IMR-90 (cell line): Measurements from ENCODE around the gene PTPRG. TPM values are rescaled to one million over a fixed set of nuclear protein-coding genes. Genes with fewer than 3 reads are reported as not detected.

Source experiments
- ATAC-seq: fragments of 200-7000 bp; cut with Tn5 transposase; 2 replicates; pipeline ENCODE4 v1.9.1; 2020; ENCODE audit warnings: low read depth, mild to moderate bottlenecking, moderate library complexity
- BruUV-seq: library from RNA; stranded (reverse); fragments of 400-500 nt; replicated peaks from 2 replicates; lab custom pipeline; 2021; lab: Mats Ljungman, UMichigan
- CTCF ChIA-PET: fragments of 300-600 bp; formaldehyde crosslinking; extraction: SDS; loops from one replicate; lab custom pipeline; 2021; ENCODE audit warnings: antibody characterized with exemption; lab: Yijun Ruan, JAX
- POLR2A ChIA-PET: fragments of 300-600 bp; sonication (Branson Sonifier 250); formaldehyde crosslinking; loops from one replicate; lab custom pipeline; 2022; ENCODE audit warnings: antibody characterized with exemption; ENCODE audit not compliant: unreplicated experiment; lab: Charles Lee
- DNase-seq: peaks from one replicate; pipeline ENCODE4 v3.0.0; 2013
- H2AFZ ChIP-seq: replicated peaks from 2 replicates; pipeline ENCODE3; 2013; ENCODE audit warnings: low read length, mild to moderate bottlenecking; ENCODE audit not compliant: poor library complexity
- H2AK5ac ChIP-seq: 2 replicates; pipeline ENCODE4 v1.6.1; 2013; ENCODE audit warnings: low read depth, low read length, inconsistent platforms
- H2AK9ac ChIP-seq: replicated peaks from 2 replicates; pipeline ENCODE3; 2013; ENCODE audit warnings: mild to moderate bottlenecking, low read depth, low read length, moderate library complexity; ENCODE audit not compliant: poor library complexity
- H2BK120ac ChIP-seq: 2 replicates; pipeline ENCODE4 v1.6.1; 2013; ENCODE audit warnings: low read depth, low read length, inconsistent platforms
- H2BK15ac ChIP-seq: 3 replicates; pipeline ENCODE4 v1.6.1; 2013; ENCODE audit warnings: low read depth, low read length, inconsistent platforms
- H2BK20ac ChIP-seq: 2 replicates; pipeline ENCODE4 v1.6.1; 2013; ENCODE audit warnings: low read depth, mild to moderate bottlenecking, inconsistent platforms, low read length, moderate library complexity
- H2BK5ac ChIP-seq: 2 replicates; pipeline ENCODE4 v1.6.1; 2013; ENCODE audit warnings: mild to moderate bottlenecking, low read depth, low read length, inconsistent platforms; ENCODE audit not compliant: poor library complexity, severe bottlenecking
- H3K14ac ChIP-seq: replicated peaks from 2 replicates; pipeline ENCODE4 v1.6.1; 2013; ENCODE audit warnings: low read depth, low read length, inconsistent platforms
- H3K18ac ChIP-seq: 2 replicates; pipeline ENCODE4 v1.6.1; 2013; ENCODE audit warnings: low read depth, low read length, control low read depth
- H3K23ac ChIP-seq: 2 replicates; pipeline ENCODE4 v1.6.1; 2013; ENCODE audit warnings: low read depth, low read length, inconsistent platforms
- H3K27ac ChIP-seq: 2 replicates; pipeline ENCODE4 v1.5.1; 2013; ENCODE audit warnings: mild to moderate bottlenecking, control low read depth, low read length; ENCODE audit not compliant: insufficient read depth
- H3K27me3 ChIP-seq: 2 replicates; pipeline ENCODE4 v1.6.1; 2013; ENCODE audit warnings: low read length; ENCODE audit not compliant: control insufficient read depth, insufficient read depth
- H3K36me3 ChIP-seq: 2 replicates; pipeline ENCODE4 v1.6.1; 2013; ENCODE audit warnings: low read length, mixed read lengths; ENCODE audit not compliant: control insufficient read depth, insufficient read depth
- H3K4ac ChIP-seq: 2 replicates; pipeline ENCODE4 v1.6.1; 2013; ENCODE audit warnings: low read depth, low read length, inconsistent platforms
- H3K4me1 ChIP-seq: 2 replicates; pipeline ENCODE4 v1.6.1; 2013; ENCODE audit warnings: low read length, mixed read lengths; ENCODE audit not compliant: control insufficient read depth, insufficient read depth
- H3K4me2 ChIP-seq: 2 replicates; pipeline ENCODE4 v1.6.1; 2013; ENCODE audit warnings: low read depth, mild to moderate bottlenecking, control low read depth, low read length, moderate library complexity
- H3K4me3 ChIP-seq: 2 replicates; pipeline ENCODE4 v1.5.1; 2013; ENCODE audit warnings: low read depth, mild to moderate bottlenecking, control low read depth, low read length, moderate library complexity; ENCODE audit not compliant: insufficient read depth
- H3K56ac ChIP-seq: 2 replicates; pipeline ENCODE4 v1.6.1; 2013; ENCODE audit warnings: low read length, inconsistent platforms; ENCODE audit not compliant: insufficient read depth; ENCODE audit errors: extremely low read depth
- H3K79me1 ChIP-seq, 2 experiments: 2 replicates each; pipeline ENCODE4 v1.6.1; 2013; ENCODE audit warnings: low read length in 2 of 2, inconsistent platforms in 1 of 2, low read depth in 1 of 2
- H3K9ac ChIP-seq: 2 replicates; pipeline ENCODE4 v1.6.1; 2013; ENCODE audit warnings: low read depth, low read length, control low read depth
- H3K9me1 ChIP-seq: 2 replicates; pipeline ENCODE4 v1.6.1; 2013; ENCODE audit warnings: low read length, inconsistent platforms; ENCODE audit not compliant: insufficient read depth
- H3K9me3 ChIP-seq: 2 replicates; pipeline ENCODE4 v1.6.1; 2013; ENCODE audit warnings: low read length; ENCODE audit not compliant: control insufficient read depth, insufficient read depth
- H4K20me1 ChIP-seq: 2 replicates; pipeline ENCODE4 v1.6.1; 2013; ENCODE audit warnings: low read length, inconsistent platforms; ENCODE audit not compliant: insufficient read depth
- H4K5ac ChIP-seq: 2 replicates; pipeline ENCODE4 v1.6.1; 2013; ENCODE audit warnings: mild to moderate bottlenecking, low read depth, low read length, control low read depth
- H4K8ac ChIP-seq, 2 experiments: 2 replicates each; pipeline ENCODE4 v1.6.1; 2013; ENCODE audit warnings: low read depth in 2 of 2, low read length in 2 of 2, control low read depth in 1 of 2, inconsistent platforms in 1 of 2
- H4K91ac ChIP-seq: 2 replicates; pipeline ENCODE4 v1.6.1; 2013; ENCODE audit warnings: low read depth, low read length, inconsistent platforms; ENCODE audit not compliant: insufficient read depth
- BHLHE40 ChIP-seq: fragments of 150-350 bp; IDR thresholded peaks from 2 replicates; pipeline ENCODE4 v1.6.1; 2016; ENCODE audit warnings: mild to moderate bottlenecking, low read depth, low read length
- CEBPB ChIP-seq: IDR thresholded peaks from 2 replicates; pipeline ENCODE4 v1.6.1; 2012; ENCODE audit warnings: low read depth, low read length, improper control_type of control experiment
- CHD1 ChIP-seq: IDR thresholded peaks from 2 replicates; pipeline ENCODE4 v1.6.1; 2012; ENCODE audit warnings: low read depth, low read length, improper control_type of control experiment
- ELK1 ChIP-seq: fragments of 150-350 bp; IDR thresholded peaks from 2 replicates; pipeline ENCODE4 v1.6.1; 2016; ENCODE audit warnings: low read depth, mild to moderate bottlenecking, low read length, moderate library complexity, borderline replicate concordance
- FOS ChIP-seq: fragments of 150-350 bp; IDR thresholded peaks from 2 replicates; pipeline ENCODE4 v1.6.1; 2016; ENCODE audit warnings: low read depth, low read length
- MAFK ChIP-seq: IDR thresholded peaks from 2 replicates; pipeline ENCODE4 v1.6.1; 2012; ENCODE audit warnings: low read depth, low read length, improper control_type of control experiment
- MAZ ChIP-seq: IDR thresholded peaks from 2 replicates; pipeline ENCODE4 v1.6.1; 2012; ENCODE audit warnings: low read depth, mild to moderate bottlenecking, low read length, improper control_type of control experiment, moderate library complexity, borderline replicate concordance
- MXI1 ChIP-seq: IDR thresholded peaks from 2 replicates; pipeline ENCODE4 v1.6.1; 2012; ENCODE audit warnings: low read depth, mild to moderate bottlenecking, low read length, moderate library complexity, borderline replicate concordance
- NFE2L2 ChIP-seq: fragments of 150-350 bp; IDR thresholded peaks from 2 replicates; pipeline ENCODE4 v1.6.1; 2016; ENCODE audit warnings: low read depth, mild to moderate bottlenecking, low read length
- POLR2A ChIP-seq: IDR thresholded peaks from 2 replicates; pipeline ENCODE4 v1.6.1; 2012; ENCODE audit warnings: mild to moderate bottlenecking, low read depth, low read length
- RAD21 ChIP-seq: IDR thresholded peaks from 2 replicates; pipeline ENCODE4 v1.6.1; 2012; ENCODE audit warnings: low read length, improper control_type of control experiment
- RCOR1 ChIP-seq: IDR thresholded peaks from 2 replicates; pipeline ENCODE4 v1.6.1; 2012; ENCODE audit warnings: mild to moderate bottlenecking, low read length, improper control_type of control experiment; ENCODE audit not compliant: insufficient replicate concordance
- RFX5 ChIP-seq: IDR thresholded peaks from 2 replicates; pipeline ENCODE4 v1.8.0; 2012; ENCODE audit warnings: low read depth, mild to moderate bottlenecking, low read length, moderate library complexity
- SMC3 ChIP-seq: fragments of 150-350 bp; IDR thresholded peaks from 2 replicates; pipeline ENCODE4 v1.6.1; 2016; ENCODE audit warnings: low read depth, mild to moderate bottlenecking, antibody characterized with exemption, low read length, moderate library complexity
- WGBS, 2 experiments: methylation state at CpG; one replicate each; pipeline versions ENCODE4 v1.1.5 to v1.1.7; 2013; ENCODE audit warnings: missing lambda C conversion rate in 2 of 2; ENCODE audit not compliant: insufficient read length in 1 of 2; ENCODE audit errors: extremely low coverage in 2 of 2; 5-methylcytosine and 5-hydroxymethylcytosine counted together
- dilution Hi-C: fragments of 300-500 bp; cut with HindIII; formaldehyde crosslinking; loops from one replicate; pipeline ENCODE4 v1.14.3; 2018; ENCODE audit warnings: low sequenced_read_pairs; ENCODE audit not compliant: unreplicated experiment
- in situ Hi-C: fragments of 300-500 bp; cut with MboI; formaldehyde crosslinking; loops from 3 replicates; pipeline ENCODE4 v1.14.3; 2019; ENCODE audit warnings: low sequenced_read_pairs, inconsistent platforms, mixed read lengths
- intact Hi-C: fragments of 100-400 bp; cut with micrococcal nuclease; formaldehyde crosslinking; loops from 2 replicates; pipeline ENCODE4 v1.10.0; 2022
- polyA plus RNA-seq, 3 experiments: library from polyadenylated mRNA; depleted of rRNA; stranded (reverse); fragments of >200 nt; gene quantifications; 2 replicates each; pipeline ENCODE4 v1.2.3, GENCODE V29; 2012; ENCODE audit warnings: low replicate concordance in 1 of 3
- total RNA-seq: library from RNA; depleted of rRNA; stranded (reverse); fragments of >200 nt; gene quantifications from 2 replicates; pipeline ENCODE4 v1.2.3, GENCODE V29; 2012
- TF ChIP-seq, protein P1 (sequence below): fragments of 150-350 bp; IDR thresholded peaks from 2 replicates; pipeline ENCODE4 v1.6.1; 2017; ENCODE audit warnings: mild to moderate bottlenecking, antibody characterized with exemption, low read length, low read depth
- TF ChIP-seq, protein P2 (sequence below): conservative IDR thresholded peaks from 2 replicates; pipeline ENCODE4 v1.5.1; 2012; ENCODE audit warnings: mild to moderate bottlenecking, low read depth, low read length, improper control_type of control experiment

PTPRG gene
- total and polyA plus RNA-seq, 2 of the 4 experiments (the other 2 are of a cell fraction): 7.7 to 31.0 TPM

GRCh38 chr3:61733876-61734275, 172.5 kb downstream of the PTPRG start:
- Histone ChIP-seq H3K14ac (no peak overlapping the region), H3K23ac (no peak overlapping the region), H3K56ac (no peak overlapping the region), H3K18ac (no peak overlapping the region), H3K4ac (no peak overlapping the region), H3K27me3 (no peaks in the 10 kb centered on the region), H2BK15ac (no peak overlapping the region), H2BK5ac (no peak overlapping the region), H2BK20ac (no peak overlapping the region), H4K20me1 (peaks cover 12% of the 10 kb centered on the region), H3K9ac (no peak overlapping the region), H3K27ac (no peak overlapping the region), H3K79me1 (peaks cover 11 to 47% of the 10 kb centered on the region in 2 experiments), H2AK5ac (no peak overlapping the region), H3K36me3 (no peaks in the 10 kb centered on the region), H3K9me1 (peaks cover 3% of the 10 kb centered on the region; the same call in 1 of the 2 replicates), H3K4me2 (no peak overlapping the region), H2AK9ac (no peak overlapping the region), H2BK120ac (no peak overlapping the region), H3K4me1 (peaks cover 2% of the 10 kb centered on the region; the same call in 1 of the 2 replicates), H4K91ac (no peak overlapping the region), H3K4me3 (no peak overlapping the region), H3K9me3 (no peaks in the 10 kb centered on the region), H2AFZ (no peak overlapping the region), H4K5ac (no peak overlapping the region), H4K8ac (no peak overlapping the region)
- ChIA-PET CTCF (no interaction called here), POLR2A (no interaction called here)
- DNase-seq (no peak), ATAC-seq (no peak)
- intact Hi-C loops: no loop called here
- in situ Hi-C loops: no loop called here
- dilution Hi-C loops: no loop called here
- BruUV-seq: no TSS peak
- TF ChIP-seq MAFK (no peak), RFX5 (no peak), CEBPB (no peak), SMC3 (no peak), RAD21 (no peak), POLR2A (no peak), ELK1 (no peak), FOS (no peak), MXI1 (no peak), NFE2L2 (no peak), RCOR1 (no peak), CHD1 (no peak), MAZ (no peak), BHLHE40 (no peak)
- TF ChIP-seq, protein P1, sequence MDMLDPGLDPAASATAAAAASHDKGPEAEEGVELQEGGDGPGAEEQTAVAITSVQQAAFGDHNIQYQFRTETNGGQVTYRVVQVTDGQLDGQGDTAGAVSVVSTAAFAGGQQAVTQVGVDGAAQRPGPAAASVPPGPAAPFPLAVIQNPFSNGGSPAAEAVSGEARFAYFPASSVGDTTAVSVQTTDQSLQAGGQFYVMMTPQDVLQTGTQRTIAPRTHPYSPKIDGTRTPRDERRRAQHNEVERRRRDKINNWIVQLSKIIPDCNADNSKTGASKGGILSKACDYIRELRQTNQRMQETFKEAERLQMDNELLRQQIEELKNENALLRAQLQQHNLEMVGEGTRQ: no peak
- TF ChIP-seq, protein P2, sequence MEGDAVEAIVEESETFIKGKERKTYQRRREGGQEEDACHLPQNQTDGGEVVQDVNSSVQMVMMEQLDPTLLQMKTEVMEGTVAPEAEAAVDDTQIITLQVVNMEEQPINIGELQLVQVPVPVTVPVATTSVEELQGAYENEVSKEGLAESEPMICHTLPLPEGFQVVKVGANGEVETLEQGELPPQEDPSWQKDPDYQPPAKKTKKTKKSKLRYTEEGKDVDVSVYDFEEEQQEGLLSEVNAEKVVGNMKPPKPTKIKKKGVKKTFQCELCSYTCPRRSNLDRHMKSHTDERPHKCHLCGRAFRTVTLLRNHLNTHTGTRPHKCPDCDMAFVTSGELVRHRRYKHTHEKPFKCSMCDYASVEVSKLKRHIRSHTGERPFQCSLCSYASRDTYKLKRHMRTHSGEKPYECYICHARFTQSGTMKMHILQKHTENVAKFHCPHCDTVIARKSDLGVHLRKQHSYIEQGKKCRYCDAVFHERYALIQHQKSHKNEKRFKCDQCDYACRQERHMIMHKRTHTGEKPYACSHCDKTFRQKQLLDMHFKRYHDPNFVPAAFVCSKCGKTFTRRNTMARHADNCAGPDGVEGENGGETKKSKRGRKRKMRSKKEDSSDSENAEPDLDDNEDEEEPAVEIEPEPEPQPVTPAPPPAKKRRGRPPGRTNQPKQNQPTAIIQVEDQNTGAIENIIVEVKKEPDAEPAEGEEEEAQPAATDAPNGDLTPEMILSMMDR: no peak
- no CpG with 5 or more reads among the region's 6 CpGs for WGBS, 2 experiments
